Measurements from ENCODE around the gene FKBP3. TPM values are rescaled to one million over a fixed set of nuclear protein-coding genes. Genes with fewer than 3 reads are reported as not detected.
A peak's percentile ranks its signal among the peaks of the same experiment; 100 is the strongest.
"Not testable (repeated sequence)": the region's sequence is repeated elsewhere in the genome, so short reads cannot be mapped to it uniquely, and the experiment has no call there.

FKBP3 gene
- total RNA-seq, 4 donors from 2014 or later, result 27.6 to 56.8 (median 35.5) TPM

DNA sequence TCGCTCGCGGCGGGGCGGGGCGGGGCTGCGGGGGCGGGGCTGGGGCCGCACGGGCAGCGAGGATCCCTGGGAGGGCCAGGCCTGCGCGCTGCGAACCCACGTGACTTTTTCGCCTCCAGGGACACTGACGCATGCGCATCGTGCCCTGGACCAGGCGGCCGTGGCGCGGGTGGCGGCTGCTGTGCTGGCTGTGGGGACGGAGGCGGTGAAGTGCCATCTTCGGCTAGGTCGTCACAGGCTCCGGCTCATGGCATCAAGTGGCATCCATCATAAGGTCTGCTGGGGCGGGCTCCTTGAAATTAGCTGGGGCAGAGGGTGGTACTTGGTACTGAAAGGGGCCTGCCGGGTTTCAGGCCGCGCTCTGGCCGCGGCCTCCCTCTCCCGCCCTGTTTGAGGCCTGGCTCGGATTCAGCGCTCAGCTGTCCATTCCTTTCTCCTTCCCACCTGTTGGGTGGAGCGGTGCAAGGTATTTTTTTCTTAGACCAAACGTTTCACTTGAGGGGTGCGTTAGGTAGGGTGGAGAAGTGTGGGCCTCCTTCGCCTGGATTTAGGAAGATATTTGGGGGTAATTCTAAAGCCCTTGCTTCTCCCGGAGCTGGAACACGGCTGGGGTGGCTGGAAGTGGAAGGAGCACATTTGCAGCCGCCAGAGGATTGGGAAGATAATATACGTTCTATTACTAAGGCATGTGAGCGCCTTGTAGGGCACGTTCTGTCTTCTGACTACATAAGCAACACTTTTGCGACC, 50.1 kb downstream of the FKBP3 start, which contains the start of gene PRPF39:
Gene PRPF39, plus strand, starts transcription at position 141 of the 747 bp plus-strand sequence. CDS start 11,124 bp downstream, outside the sequence.
- Histone ChIP-seq H3K27ac (peak within 1 kb of the TSS; percentile 50 to 90 (median 87)), H3K4me1 (peaks cover 6 to 52% (median 19%) of the 10 kb centered on the region in 3 donors), H3K27me3 (no peaks in the 10 kb centered on the region), H3K4me3 (peak within 1 kb of the TSS; percentile 72 to 81), H3K36me3 (no peaks in the 10 kb centered on the region), H3K9me3 (no peaks in the 10 kb centered on the region)
- ATAC-seq, result peak; percentile 99
- TF ChIP-seq POLR2A (IDR thresholded peaks at IDR 0.05), result peak; percentile 85
- TF ChIP-seq POLR2AphosphoS5 (IDR thresholded peaks at IDR 0.05), result peak; percentile 96
- TF ChIP-seq, protein P1, sequence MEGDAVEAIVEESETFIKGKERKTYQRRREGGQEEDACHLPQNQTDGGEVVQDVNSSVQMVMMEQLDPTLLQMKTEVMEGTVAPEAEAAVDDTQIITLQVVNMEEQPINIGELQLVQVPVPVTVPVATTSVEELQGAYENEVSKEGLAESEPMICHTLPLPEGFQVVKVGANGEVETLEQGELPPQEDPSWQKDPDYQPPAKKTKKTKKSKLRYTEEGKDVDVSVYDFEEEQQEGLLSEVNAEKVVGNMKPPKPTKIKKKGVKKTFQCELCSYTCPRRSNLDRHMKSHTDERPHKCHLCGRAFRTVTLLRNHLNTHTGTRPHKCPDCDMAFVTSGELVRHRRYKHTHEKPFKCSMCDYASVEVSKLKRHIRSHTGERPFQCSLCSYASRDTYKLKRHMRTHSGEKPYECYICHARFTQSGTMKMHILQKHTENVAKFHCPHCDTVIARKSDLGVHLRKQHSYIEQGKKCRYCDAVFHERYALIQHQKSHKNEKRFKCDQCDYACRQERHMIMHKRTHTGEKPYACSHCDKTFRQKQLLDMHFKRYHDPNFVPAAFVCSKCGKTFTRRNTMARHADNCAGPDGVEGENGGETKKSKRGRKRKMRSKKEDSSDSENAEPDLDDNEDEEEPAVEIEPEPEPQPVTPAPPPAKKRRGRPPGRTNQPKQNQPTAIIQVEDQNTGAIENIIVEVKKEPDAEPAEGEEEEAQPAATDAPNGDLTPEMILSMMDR (IDR thresholded peaks at IDR 0.05), result peak in 1 of 4 experiments; percentile 9
- TF ChIP-seq EP300 (IDR thresholded peaks at IDR 0.05), result no peak
- 0 to 1% methylated on average over 3 to 16 of the region's 49 CpGs for WGBS, 2 donors (ENCODE audit: low coverage in 1 of 2)

DNA sequence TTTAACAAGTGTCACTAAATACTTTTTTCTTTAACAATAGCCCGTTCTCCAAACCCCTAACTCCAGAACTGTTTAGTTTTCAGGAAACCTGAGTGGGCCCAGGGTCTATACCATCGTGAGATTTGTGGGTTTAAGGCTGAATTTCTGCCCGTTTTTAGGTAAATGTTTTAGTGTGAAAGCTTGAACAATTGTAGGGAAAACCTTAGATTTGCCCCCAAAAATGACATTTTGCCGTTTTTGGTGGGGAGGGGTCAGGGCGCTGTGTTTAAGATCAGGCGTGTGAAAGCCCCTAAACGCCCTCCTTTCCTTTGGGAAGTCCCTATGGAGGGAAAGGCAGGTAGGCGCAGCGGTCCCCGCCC, 50.7 kb downstream of the FKBP3 start:
- 0% methylated on average over 3 of the region's 10 CpGs for WGBS, 2 donors (ENCODE audit: low coverage in 1 of 2)
- TF ChIP-seq POLR2AphosphoS5 (IDR thresholded peaks at IDR 0.05) (no peak), POLR2A (IDR thresholded peaks at IDR 0.05) (no peak), EP300 (IDR thresholded peaks at IDR 0.05) (no peak)
- TF ChIP-seq, protein P1 (IDR thresholded peaks at IDR 0.05), result no peak
- H3K36me3 ChIP-seq, result no peaks in the 10 kb centered on the region
- peak overlapping the region in 3 of 4 donors; percentile 86 to 90 (median 88) for H3K27ac ChIP-seq
- no peaks in the 10 kb centered on the region for H3K9me3 ChIP-seq
- peak overlapping the region; percentile 72 to 81 for H3K4me3 ChIP-seq
- no peak for ATAC-seq
- H3K4me1 ChIP-seq, result peaks cover 6 to 47% (median 19%) of the 10 kb centered on the region in 3 donors
- no peaks in the 10 kb centered on the region for H3K27me3 ChIP-seq

DNA sequence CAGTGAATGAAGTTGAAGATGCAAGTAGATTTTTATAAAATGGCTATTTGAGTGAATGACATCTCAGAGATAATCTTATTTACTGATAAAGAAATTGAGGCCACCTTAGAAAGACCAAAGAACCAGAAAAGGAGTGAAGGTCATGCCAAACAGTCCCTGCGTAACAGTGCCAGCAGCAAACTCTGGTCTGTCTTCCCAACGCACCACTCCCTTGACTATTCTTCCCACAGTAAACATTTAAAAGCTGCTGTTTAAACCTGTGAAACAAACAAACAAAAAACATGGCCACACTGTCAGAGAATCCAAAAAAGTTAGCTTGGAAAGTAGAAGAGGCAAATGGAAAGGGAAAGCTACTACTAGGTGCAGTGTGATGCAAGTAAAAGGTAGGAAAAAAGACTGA, 51.9 kb downstream of the FKBP3 start:
- no peaks in the 10 kb centered on the region for H3K36me3 ChIP-seq
- H3K4me1 ChIP-seq, result peaks cover 6 to 36% (median 15%) of the 10 kb centered on the region in 3 donors
- no peaks in the 10 kb centered on the region for H3K27me3 ChIP-seq
- no peak for ATAC-seq
- H3K27ac ChIP-seq, result no peak overlapping the region
- no peaks in the 10 kb centered on the region for H3K9me3 ChIP-seq
- WGBS, 2 donors (ENCODE audit: low coverage in 1 of 2), result 72 to 87% methylated on average over 2 of the region's 2 CpGs
- no peak overlapping the region for H3K4me3 ChIP-seq
- TF ChIP-seq POLR2A (IDR thresholded peaks at IDR 0.05) (no peak), EP300 (IDR thresholded peaks at IDR 0.05) (no peak), POLR2AphosphoS5 (IDR thresholded peaks at IDR 0.05) (no peak)
- TF ChIP-seq, protein P1 (IDR thresholded peaks at IDR 0.05), result no peak

DNA sequence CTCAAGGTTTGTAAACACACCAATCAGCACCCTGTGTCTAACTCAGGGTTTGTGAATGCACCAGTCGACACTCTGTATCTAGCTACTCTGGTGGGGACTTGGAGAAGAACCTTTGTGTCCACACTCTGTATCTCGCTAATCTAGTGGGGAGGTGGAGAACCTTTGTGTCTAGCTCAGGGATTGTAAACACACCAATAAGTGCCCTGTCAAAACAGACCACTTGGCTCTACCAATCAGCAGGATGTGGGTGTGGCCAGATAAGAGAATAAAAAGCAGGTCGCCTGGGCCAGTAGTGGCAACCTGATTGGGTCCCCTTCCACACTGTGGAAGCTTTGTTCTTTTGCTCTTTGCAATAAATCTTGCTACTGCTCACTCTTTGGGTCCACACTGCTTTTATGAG, 53.2 kb downstream of the FKBP3 start:
- H3K36me3 ChIP-seq, H3K4me3 ChIP-seq, H3K27me3 ChIP-seq, H3K27ac ChIP-seq, H3K9me3 ChIP-seq, ATAC-seq: not testable (repeated sequence)
- WGBS, 2 donors (ENCODE audit: low coverage in 1 of 2), result 100% methylated on average over 1 of the region's 3 CpGs; no CpG with 5 or more reads in 1 of the 2 donors
- H3K4me1 ChIP-seq, result peaks cover 4 to 23% (median 12%) of the 10 kb centered on the region in 3 donors

DNA sequence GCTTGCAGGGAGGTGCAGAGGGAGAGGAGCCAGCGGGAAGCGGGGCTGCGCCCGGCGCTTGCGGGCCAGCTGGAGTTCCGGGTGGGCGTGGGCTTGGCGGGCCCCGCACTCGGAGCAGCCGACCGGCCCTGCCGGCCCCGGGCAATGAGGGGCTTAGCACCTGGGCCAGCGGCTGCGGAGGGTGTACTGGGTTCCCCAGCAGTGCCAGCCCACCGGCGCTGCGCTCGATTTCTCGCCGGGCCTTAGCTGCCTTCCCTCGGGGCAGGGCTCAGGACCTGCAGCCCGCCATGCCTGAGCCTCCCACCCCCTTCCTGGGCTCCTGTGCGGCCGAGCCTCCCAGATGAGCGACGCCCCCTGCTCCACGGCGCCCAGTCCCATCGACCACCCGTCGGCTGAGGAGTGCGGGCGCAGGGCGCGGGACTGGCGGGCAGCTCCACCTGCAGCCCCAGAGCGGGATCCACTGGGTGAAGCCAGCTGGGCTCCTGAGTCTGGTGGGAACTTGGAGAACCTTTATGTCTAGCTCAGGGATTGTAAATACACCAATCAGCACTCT, 53.8 kb downstream of the FKBP3 start:
- H3K27ac ChIP-seq, H3K4me3 ChIP-seq, H3K9me3 ChIP-seq, H3K27me3 ChIP-seq, ATAC-seq, H3K36me3 ChIP-seq: not testable (repeated sequence)
- no CpG with 5 or more reads among the region's 40 CpGs for WGBS, 2 donors (ENCODE audit: low coverage in 1 of 2)
- H3K4me1 ChIP-seq, result peaks cover 0 to 17% (median 8%) of the 10 kb centered on the region in 3 donors

DNA sequence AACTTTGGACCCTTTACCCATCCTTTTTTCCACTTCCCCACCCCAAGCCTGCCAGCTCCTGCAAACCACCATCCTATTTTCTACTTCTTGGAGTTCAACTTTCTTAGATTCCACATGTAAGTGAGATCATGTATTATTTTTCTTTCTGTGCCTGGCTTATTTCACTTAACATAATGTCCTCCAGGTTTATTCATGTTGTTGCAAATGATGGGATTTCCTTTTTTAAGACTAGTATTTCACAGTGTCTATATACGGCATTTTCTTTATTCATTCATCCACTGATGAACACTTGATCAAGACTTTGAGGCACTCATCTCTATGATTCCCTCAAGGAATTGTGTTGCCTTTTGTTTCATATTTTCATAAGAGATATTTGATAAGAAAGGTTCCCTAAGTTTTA, 56.0 kb downstream of the FKBP3 start:
- peaks cover 0 to 3% (median 0%) of the 10 kb centered on the region in 3 donors for H3K4me1 ChIP-seq
- no peaks in the 10 kb centered on the region for H3K9me3 ChIP-seq
- no peak overlapping the region for H3K4me3 ChIP-seq
- peaks cover 0 to 6% of the 10 kb centered on the region in 2 donors for H3K36me3 ChIP-seq
- H3K27me3 ChIP-seq, result no peaks in the 10 kb centered on the region
- H3K27ac ChIP-seq, result no peak overlapping the region
- WGBS, 2 donors (ENCODE audit: low coverage in 1 of 2), result 71 to 82% methylated on average over 1 of the region's 1 CpG
- TF ChIP-seq POLR2A (IDR thresholded peaks at IDR 0.05), result no peak
- no peak for TF ChIP-seq POLR2AphosphoS5 (IDR thresholded peaks at IDR 0.05)
- no peak for TF ChIP-seq EP300 (IDR thresholded peaks at IDR 0.05)
- TF ChIP-seq, protein P1 (IDR thresholded peaks at IDR 0.05), result no peak
- no peak for ATAC-seq
